GM21717 (cell line): Measurements from ENCODE around the gene LAMA5.

ENCODE experiments used
- ATAC-seq: cut with Tn5 transposase; IDR thresholded peaks from one replicate; pipeline ENCODE4 v1.9.1; 2021; ENCODE audit warnings: mild to moderate bottlenecking, moderate library complexity; ENCODE audit not compliant: unreplicated experiment

LAMA5 gene

GRCh38 chr20:62367136-62367632 is at the start of gene LAMA5:
Gene LAMA5 (minus strand): TSS chr20:62367312. CDS start chr20:62367245, 67 bp downstream.
- no peak for ATAC-seq

GRCh38 chr20:62415354-62416111 is 48.4 kb upstream of the LAMA5 start:
- ATAC-seq, result no peak

DNA sequence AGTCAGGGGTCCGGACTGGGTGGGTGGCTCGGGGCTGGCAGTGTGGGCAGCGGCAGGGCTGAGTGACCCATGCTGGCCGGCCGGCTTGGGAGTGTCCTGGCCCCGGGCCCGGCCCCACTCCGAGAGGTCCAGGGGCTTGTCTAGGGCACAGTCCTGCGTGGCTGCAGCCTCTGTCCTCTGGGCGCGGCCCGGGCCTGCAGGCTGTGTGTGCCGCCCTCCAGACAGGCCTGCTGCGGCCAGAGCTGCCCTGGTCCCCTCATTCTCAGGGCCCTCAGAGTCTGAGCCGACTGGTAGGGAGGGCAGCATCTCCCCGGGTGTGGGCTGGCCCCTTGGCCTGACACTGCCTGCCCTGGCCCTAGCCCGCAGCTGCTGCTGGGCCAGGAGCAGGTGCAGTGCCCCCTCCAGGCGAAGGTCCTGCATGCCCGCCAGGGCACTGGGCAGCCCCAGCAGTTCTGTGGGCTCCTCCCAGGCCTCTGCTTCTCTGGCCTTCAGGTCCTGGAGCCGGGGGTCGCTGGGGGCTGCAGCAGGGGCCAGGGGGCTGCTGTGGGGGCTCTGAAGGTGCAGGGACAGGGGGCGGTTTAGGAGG is 46.9 kb upstream of the LAMA5 start:
- no peak for ATAC-seq

- no peak for ATAC-seq
These were observed 46.0 kb upstream of the LAMA5 start for GRCh38 chr20:62413025-62413570.

DNA sequence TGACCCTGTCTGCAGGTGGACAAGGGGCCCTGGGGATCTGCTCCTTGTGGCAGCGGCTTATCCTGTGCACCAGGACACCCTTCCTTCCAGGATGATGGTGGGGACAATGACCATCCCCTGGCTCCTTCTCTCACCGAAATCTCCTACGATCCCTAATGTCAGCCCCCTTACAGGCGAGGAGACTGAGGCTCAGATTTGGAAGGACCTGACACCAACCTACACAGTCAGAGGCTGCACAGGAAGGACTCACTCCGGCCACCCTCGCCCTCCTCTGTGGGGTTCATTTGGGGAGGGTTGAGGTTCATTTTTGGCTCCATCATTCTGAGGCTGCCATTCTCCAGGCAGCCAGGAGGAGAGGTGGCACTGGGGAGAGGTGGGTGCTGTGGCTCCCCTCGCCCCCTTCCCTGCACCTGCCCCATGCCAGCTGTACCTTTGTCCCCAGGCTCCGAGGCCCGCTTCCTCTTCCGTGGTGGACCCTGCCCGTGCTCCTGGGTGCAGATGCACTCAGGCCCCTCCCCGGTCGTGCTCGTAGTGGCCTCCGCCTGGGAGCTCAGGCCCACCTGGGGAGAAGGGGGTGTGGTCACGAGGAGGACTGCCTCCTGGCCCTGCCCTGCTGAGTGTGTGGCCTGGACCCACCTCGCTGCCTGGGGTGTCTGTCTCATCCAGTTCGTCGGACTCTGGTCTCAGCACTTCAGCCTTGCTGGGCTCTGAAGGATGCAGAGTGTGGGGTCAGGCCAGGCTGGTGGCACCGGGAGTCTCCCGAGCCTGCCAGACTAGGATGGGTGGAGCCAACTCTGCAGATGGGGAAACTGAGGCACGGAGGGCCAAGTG is 45.3 kb upstream of the LAMA5 start:
- ATAC-seq, result no peak

DNA sequence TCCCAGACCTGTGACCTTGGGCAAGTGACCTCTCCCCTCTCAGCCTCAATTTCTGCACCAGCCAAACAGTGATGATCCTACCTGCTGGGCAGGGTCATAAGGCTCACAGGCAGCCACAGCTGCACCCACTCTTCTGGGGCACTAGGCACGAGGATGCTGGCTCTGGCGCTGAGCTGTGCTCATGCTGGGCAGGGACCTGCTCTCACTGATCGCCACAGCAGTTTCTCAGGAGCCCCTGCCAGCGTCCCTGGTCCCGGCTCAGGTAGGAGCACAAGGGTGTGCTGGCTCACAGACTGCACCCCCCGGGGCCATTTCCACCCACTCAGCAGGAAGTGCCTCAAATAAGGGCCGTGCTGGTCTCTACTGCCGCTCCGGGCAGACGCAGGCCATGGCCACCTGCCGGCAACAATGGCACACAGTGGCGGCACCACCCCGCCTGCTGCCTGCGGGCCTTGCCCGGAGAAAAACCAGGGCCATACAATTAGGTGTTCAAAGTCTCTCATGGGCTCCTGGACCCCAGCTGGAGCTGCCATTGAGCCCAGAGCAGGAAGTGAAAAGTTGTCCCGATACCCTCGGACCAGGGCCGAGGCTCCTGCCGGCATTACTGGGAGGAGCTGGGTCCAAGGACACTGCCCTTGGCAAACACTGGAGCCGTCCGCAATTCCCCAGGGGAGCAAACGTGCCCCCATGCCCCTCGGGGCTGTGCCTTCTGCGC is 44.5 kb upstream of the LAMA5 start:
- ATAC-seq, result no peak

DNA sequence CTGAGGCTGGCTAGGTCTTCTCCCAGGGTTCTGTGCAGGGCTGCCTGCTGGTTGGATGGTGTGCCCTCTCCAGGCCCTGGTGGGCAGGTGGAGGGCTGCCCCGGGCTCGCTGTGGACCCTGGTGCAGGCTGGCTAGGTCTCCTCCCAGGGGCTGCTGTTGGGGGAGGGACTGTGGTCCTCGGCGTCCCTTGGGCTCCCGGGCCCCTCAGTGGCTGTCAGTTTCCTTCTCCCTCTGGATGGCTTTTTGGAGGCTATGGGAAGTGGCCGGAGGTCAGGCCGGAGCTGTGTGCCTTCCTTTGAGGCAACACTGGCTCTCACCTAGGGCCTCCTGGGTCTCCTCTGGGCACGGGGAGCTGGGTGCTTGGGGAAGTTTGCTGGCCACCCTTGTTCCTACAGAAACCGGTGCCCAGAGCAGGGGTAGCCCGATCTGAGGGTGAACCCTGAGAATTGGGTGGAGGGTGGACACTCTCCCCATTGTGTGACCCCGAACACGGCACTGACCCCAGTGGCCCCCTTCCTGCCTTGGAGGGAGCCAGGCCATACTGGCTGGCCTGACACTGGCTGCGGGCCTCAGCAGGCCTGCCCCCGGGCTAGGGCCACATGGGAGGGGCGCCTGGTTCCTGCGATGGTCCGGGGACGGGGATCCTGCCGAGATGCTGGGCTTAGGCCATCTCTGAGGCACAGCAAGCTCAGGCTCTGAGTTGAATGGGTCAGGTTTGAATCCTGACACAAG is 43.8 kb upstream of the LAMA5 start:
- no peak for ATAC-seq

- ATAC-seq, result no peak
These were observed 43.0 kb upstream of the LAMA5 start for GRCh38 chr20:62409931-62410745.

DNA sequence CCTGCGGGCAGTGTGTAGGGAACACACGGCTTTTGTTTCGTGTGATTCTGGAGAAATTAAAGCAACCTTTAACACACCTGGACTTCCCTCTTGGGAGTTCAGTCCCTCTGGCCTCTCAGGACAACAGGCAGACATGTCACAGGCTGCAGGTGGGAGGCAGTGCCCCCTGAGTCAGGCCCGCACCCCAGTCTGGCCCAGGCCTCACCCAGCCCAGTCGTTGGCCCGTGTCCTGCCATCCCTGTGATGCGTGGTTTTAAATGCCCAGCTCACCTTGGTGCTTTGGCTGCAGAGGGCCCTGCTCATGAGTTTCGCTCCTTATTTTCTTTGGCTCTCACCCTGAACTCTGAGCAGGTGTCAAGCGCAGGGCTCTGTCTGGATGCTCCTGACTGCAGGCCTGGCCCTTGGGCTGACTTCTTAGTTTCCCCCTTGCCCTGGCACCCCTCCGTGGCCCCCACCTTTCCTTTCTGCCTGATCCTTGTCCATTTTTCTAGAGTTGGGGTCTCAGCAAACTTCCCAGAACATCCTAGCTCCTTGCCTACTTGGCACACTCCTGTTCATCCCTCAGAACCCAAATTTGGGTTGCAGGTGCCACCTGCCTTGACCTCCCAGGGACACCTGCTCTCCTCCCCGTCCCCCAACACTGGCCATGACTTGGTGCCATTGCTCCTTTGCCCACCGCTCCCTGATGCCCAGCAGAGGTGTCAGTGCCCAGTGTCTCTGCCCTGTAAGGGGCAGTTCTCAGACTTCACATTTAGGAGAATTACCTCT is 42.2 kb upstream of the LAMA5 start:
- no peak for ATAC-seq

DNA sequence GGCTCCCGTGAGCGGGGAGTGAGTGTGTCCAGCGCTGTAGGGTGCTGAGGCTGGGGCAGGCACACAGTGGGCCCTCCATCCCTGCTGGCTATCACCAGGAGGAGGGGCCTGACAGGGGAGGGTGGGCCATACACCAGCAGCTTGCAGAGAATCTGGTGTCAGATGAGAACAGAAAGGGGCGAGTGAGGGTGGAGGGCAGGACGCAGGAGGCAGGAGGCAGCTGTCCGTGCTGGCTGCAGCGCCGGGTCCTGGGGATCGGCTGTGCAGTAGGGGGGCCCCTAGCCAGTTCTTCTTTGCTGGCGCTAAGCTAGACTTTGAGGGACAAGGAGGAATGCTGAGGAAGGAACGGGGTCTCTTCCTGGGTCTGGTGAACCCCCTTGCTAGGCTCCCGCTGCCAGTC is 41.5 kb upstream of the LAMA5 start:
- ATAC-seq, result no peak

GRCh38 chr20:62408055-62408454 is 40.9 kb upstream of the LAMA5 start:
- no peak for ATAC-seq

GRCh38 chr20:62407221-62407992 is 40.3 kb upstream of the LAMA5 start, which contains the start of gene CABLES2:
Gene CABLES2 (minus strand): TSS chr20:62407285. CDS start chr20:62407276, 9 bp downstream.
- peak; percentile 80 for ATAC-seq

DNA sequence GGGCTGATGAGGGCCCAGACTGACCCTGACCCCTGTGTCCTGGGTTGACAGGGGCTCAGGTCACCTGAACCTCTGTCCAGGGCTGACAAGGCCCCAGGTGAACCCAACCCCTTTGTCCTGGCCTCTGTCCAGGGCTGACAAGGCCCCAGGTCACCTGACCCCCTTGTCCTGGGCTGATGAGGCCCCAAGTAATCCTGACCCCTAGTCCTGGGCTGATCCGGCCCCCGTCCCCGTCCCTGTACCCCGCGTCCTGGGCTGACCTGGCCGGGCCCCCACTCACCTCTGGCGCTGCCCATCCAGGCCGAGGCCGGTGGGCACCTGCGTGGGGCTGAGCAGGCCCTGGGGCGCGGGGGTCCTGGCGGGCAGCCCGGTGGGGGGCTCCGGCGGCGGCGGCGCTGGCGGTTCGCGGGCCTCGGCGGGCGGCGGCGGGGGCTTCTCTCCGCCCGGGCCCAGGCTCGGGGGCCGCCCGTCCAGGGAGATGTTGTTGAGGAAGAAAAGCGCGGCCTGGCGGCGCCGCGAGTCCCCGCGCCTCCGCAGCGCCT is 39.6 kb upstream of the LAMA5 start:
- ATAC-seq, result peak; percentile 1

- ATAC-seq, result no peak
These were observed 38.9 kb upstream of the LAMA5 start for GRCh38 chr20:62405981-62406513.

- no peak for ATAC-seq
These were observed 38.2 kb upstream of the LAMA5 start for GRCh38 chr20:62405108-62405980.

DNA sequence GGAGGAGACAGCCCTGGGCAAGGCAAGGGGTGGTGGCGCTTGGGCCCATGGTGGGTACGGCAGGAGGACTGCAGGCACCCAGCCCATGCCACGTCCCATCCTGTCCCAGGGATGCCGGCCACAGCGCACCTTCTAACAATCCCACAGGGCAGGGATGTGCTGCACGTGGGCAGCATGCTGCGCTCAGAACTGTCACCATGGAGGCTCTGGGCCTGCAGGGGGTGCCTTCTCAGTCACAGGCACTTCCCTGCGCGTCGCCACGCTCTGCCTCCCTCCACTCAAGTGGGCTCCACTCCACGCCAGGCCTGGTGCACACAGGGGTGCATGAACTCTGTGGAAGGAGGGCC is 37.6 kb upstream of the LAMA5 start:
- ATAC-seq, result no peak
